ENCODE data around the gene ADCY2. TPM values are rescaled to one million over a fixed set of nuclear protein-coding genes. Genes with fewer than 3 reads are reported as not detected.

Gene ADCY2
- total RNA-seq, 1 experiment from 2014 or later: not detected

DNA sequence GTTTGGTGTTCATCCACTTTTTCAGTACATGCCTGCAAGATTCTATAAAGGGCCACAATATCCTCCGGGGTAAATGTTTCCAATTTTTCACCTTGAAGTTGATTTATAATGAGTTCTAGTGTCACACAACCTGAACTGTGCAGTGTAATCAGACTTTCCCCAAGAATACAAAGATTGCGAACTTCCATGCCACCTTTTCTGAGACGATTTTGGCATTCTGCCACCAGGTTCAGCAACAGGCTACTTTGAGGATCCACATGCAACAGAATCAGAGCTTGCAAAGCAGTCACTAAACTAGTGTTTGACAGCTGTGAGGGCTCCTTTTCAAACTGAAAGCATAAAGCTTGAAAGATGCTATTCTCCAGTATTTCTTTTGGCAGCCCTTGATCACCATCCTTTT lies 471.3 kb downstream of the ADCY2 start:
- Mint-ChIP-seq H3K27ac (ENCODE audit: low read depth, unreplicated experiment) (no peak overlapping the region), H3K4me3 (ENCODE audit: unreplicated experiment) (peak overlapping the region; percentile 84), H3K9me3 (ENCODE audit: unreplicated experiment) (no peaks in the 10 kb centered on the region), H3K36me3 (ENCODE audit: insufficient read depth, unreplicated experiment) (peaks cover 32% of the 10 kb centered on the region), H3K27me3 (ENCODE audit: insufficient read depth, unreplicated experiment) (no peaks in the 10 kb centered on the region), H3K4me1 (ENCODE audit: insufficient read depth, unreplicated experiment) (peaks cover 16% of the 10 kb centered on the region)
- ChIA-PET POLR2A (interaction anchor here (2.0 to 5.0 kb wide), 2 partner anchors 9 to 20 kb away, joined by 4 to 30 read pairs; no protein-coding TSS in a partner anchor), CTCF (interaction anchor here (2.7 to 3.3 kb wide), 2 partner anchors 10 to 19 kb away, joined by 9 to 20 read pairs; no protein-coding TSS in a partner anchor)
- no peak for DNase-seq (ENCODE audit: unreplicated experiment)
- no TSS peak for BruUV-seq (replicated peaks)
- intact Hi-C loops (cut with micrococcal nuclease): no loop called here
- TF ChIP-seq CTCF (IDR thresholded peaks at IDR 0.05; ENCODE audit: unreplicated experiment): no peak

DNA sequence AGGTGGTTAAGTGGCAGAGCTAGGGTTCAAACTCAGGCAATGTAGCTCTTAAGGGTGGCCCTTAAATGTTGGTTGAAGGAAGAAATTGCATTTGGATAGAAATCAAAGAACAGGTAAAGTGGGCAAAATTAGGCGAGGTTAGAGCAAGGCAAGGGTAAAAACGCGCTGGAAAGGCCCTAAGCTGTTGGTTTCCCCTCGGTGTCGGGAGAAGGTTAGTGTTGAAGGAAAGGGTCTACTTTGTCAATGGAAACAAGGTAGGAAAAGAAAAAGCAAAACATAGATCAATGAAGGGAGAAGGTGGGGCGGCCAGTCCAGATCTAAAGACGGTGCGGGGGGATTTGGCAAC lies 472.5 kb downstream of the ADCY2 start:
- Mint-ChIP-seq H3K4me1 (ENCODE audit: insufficient read depth, unreplicated experiment) (peaks cover 23% of the 10 kb centered on the region), H3K9me3 (ENCODE audit: unreplicated experiment) (no peaks in the 10 kb centered on the region), H3K27me3 (ENCODE audit: insufficient read depth, unreplicated experiment) (no peaks in the 10 kb centered on the region), H3K4me3 (ENCODE audit: unreplicated experiment) (peak overlapping the region; percentile 84), H3K36me3 (ENCODE audit: insufficient read depth, unreplicated experiment) (peaks cover 25% of the 10 kb centered on the region), H3K27ac (ENCODE audit: low read depth, unreplicated experiment) (peak overlapping the region; percentile 83)
- CTCF ChIA-PET: interaction anchor here (2.3 to 3.3 kb wide), 2 partner anchors 13 to 18 kb away, joined by 9 to 20 read pairs; no protein-coding TSS in a partner anchor
- no TSS peak for BruUV-seq (replicated peaks)
- no peak for DNase-seq (ENCODE audit: unreplicated experiment)
- no peak for TF ChIP-seq CTCF (IDR thresholded peaks at IDR 0.05; ENCODE audit: unreplicated experiment)
- POLR2A ChIA-PET: interaction anchor here (0.6 to 5.0 kb wide), 15 partner anchors 9 to 1235 kb away, joined by 3 to 30 read pairs (median 4); partner anchors contain the start of genes NSUN2 and SRD5A1
- intact Hi-C loops (cut with micrococcal nuclease): no loop called here

DNA sequence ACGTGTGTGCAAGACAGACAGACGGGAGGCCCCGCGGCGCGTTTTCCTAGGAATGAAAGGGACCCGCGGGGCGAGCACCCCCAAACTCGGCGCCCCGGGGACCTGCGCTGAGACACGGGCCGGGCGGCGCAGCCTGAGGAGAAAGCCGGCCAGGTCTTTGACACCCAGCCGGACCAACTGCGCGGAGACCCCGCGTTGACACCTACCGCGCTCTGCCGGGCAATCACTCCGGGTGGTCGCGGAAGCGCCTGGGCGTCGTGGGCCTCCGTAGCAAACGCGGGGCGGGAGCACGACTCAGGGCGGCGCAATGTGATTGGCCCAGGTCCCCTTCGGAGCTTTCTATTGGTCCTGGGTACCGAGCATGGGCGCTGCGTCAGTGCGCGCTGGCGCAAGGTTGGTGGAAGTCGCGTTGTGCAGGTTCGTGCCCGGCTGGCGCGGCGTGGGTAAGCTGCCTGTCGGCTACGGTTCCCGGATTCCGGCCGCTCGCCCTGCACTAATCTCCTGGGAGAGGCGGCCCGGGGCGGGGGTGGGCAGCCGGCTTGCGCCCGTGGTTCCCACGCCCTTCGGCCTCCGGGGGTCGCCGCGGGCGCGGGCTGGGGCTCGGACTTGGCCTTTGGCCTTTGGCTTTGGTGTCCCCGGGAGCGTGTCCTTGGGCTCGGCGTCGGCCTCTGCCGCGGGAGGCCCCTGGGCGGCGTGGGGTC lies 473.0 kb downstream of the ADCY2 start, which contains the start of the genes FASTKD3 and MTRR:
FASTKD3 (minus strand) TSS at position 259 of the 701 bp plus-strand sequence. CDS start 948 bp downstream, outside the sequence.
MTRR (plus strand) TSS at position 376 of the 701 bp plus-strand sequence. CDS start 1,647 bp downstream, outside the sequence.
- no TSS peak for BruUV-seq (replicated peaks)
- Mint-ChIP-seq H3K9me3 (ENCODE audit: unreplicated experiment) (no peaks in the 10 kb centered on the region), H3K27ac (ENCODE audit: low read depth, unreplicated experiment) (peak within 1 kb of the TSS; percentile 83), H3K4me3 (ENCODE audit: unreplicated experiment) (peak within 1 kb of the TSS; percentile 84), H3K4me1 (ENCODE audit: insufficient read depth, unreplicated experiment) (peaks cover 23% of the 10 kb centered on the region), H3K27me3 (ENCODE audit: insufficient read depth, unreplicated experiment) (no peaks in the 10 kb centered on the region), H3K36me3 (ENCODE audit: insufficient read depth, unreplicated experiment) (peaks cover 24% of the 10 kb centered on the region)
- POLR2A ChIA-PET: interaction anchor here (0.7 to 5.0 kb wide), 13 partner anchors 9 to 1486 kb away, joined by 3 to 30 read pairs (median 4); partner anchors contain the start of genes NSUN2 and SRD5A1
- TF ChIP-seq CTCF (IDR thresholded peaks at IDR 0.05; ENCODE audit: unreplicated experiment): no peak
- peak; percentile 92 for DNase-seq (ENCODE audit: unreplicated experiment)
- intact Hi-C loops (cut with micrococcal nuclease): no loop called here
- CTCF ChIA-PET: interaction anchor here (0.6 to 3.3 kb wide), 4 partner anchors 10 to 1015 kb away, joined by 3 to 20 read pairs (median 6); no protein-coding TSS in a partner anchor

GRCh38 chr5:7869474-7870136 lies 473.7 kb downstream of the ADCY2 start:
- Mint-ChIP-seq H3K9me3 (ENCODE audit: unreplicated experiment) (no peaks in the 10 kb centered on the region), H3K4me3 (ENCODE audit: unreplicated experiment) (peak overlapping the region; percentile 84), H3K27me3 (ENCODE audit: insufficient read depth, unreplicated experiment) (no peaks in the 10 kb centered on the region), H3K36me3 (ENCODE audit: insufficient read depth, unreplicated experiment) (peaks cover 29% of the 10 kb centered on the region), H3K27ac (ENCODE audit: low read depth, unreplicated experiment) (peak overlapping the region; percentile 83), H3K4me1 (ENCODE audit: insufficient read depth, unreplicated experiment) (peaks cover 23% of the 10 kb centered on the region)
- BruUV-seq (replicated peaks): no TSS peak
- peak; percentile 12 for DNase-seq (ENCODE audit: unreplicated experiment)
- TF ChIP-seq CTCF (IDR thresholded peaks at IDR 0.05; ENCODE audit: unreplicated experiment): no peak
- ChIA-PET POLR2A (interaction anchor here (0.7 to 5.0 kb wide), 10 partner anchors 9 to 1485 kb away, joined by 3 to 30 read pairs (median 5); partner anchors contain the start of genes NSUN2 and SRD5A1), CTCF (interaction anchor here (0.6 to 3.3 kb wide), 6 partner anchors 9 to 1337 kb away, joined by 3 to 20 read pairs (median 4); no protein-coding TSS in a partner anchor)
- intact Hi-C loops (cut with micrococcal nuclease): no loop called here

Data from MCF 10A (cell line).